ENCODE measurements around the gene NEU3. TPM values are rescaled to one million over a fixed set of nuclear protein-coding genes. Genes with fewer than 3 reads are reported as not detected.
"Not testable (repeated sequence)": the region's sequence is repeated elsewhere in the genome, so short reads cannot be mapped to it uniquely, and the experiment has no call there.

NEU3 gene
- total RNA-seq, 2 experiments from 2014 or later, result 14.2 to 20.0 TPM

DNA sequence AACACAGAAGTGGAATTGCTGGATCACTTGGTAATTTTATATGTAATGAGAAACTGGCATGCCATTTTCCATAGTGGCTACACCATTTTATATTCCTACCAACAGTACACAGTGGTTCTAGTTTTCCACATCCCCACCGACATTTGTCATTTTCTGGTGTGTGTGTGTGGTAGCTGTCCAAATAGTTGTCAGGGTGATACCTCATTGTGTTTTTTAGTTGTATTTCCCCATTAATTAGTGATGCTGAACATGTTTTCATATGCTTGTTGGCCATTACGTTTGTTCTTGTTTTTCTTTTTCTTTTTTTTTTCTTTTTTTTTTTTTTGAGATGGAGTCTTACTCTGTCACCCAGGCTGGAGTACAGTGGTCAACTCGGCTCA is 12.2 kb downstream of the NEU3 start:
- no peaks in the 10 kb centered on the region for H3K27me3 Mint-ChIP-seq
- ATAC-seq, result no peak
- DNase-seq, result no peak
- CTCF ChIA-PET, result interaction anchor here (1.9 to 2.8 kb wide), 2 partner anchors 22 to 71 kb away, joined by 6 to 14 read pairs; no protein-coding TSS in a partner anchor
- H3K4me3 Mint-ChIP-seq, result no peak overlapping the region
- peaks cover 8% of the 10 kb centered on the region for H3K4me1 Mint-ChIP-seq
- peaks cover 35% of the 10 kb centered on the region for H3K36me3 Mint-ChIP-seq
- H3K27ac Mint-ChIP-seq, result no peak overlapping the region
- H3K9me3 Mint-ChIP-seq (ENCODE audit: low read depth), result no peaks in the 10 kb centered on the region

DNA sequence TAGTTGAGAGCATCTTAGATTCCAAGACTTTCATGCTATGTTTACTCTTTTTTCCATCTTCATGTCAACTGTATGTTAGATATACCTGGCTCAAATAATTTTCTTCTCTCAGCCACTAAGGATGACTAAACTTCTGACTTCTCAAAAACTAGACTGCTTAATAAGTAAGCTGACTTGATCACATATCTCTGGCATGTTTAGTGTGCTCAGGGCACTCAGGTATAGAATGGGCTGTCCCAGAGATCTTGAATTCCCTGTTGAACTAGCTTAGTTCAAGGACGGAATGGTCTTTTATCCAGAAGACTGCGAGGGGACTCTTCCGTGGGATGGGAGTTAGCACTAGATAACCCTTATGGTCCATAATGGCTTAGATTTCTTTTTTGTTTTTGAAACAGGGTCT is 13.0 kb downstream of the NEU3 start:
- no peaks in the 10 kb centered on the region for H3K27me3 Mint-ChIP-seq
- H3K4me3 Mint-ChIP-seq, result no peak overlapping the region
- no peaks in the 10 kb centered on the region for H3K9me3 Mint-ChIP-seq (ENCODE audit: low read depth)
- H3K36me3 Mint-ChIP-seq, result peaks cover 34% of the 10 kb centered on the region
- no peak overlapping the region for H3K27ac Mint-ChIP-seq
- peaks cover 8% of the 10 kb centered on the region for H3K4me1 Mint-ChIP-seq
- DNase-seq (no peak), ATAC-seq (no peak)
- CTCF ChIA-PET, result interaction anchor here (1.3 to 2.8 kb wide), 5 partner anchors 12 to 239 kb away, joined by 3 to 14 read pairs (median 6); partner anchors contain the start of gene TPBGL

DNA sequence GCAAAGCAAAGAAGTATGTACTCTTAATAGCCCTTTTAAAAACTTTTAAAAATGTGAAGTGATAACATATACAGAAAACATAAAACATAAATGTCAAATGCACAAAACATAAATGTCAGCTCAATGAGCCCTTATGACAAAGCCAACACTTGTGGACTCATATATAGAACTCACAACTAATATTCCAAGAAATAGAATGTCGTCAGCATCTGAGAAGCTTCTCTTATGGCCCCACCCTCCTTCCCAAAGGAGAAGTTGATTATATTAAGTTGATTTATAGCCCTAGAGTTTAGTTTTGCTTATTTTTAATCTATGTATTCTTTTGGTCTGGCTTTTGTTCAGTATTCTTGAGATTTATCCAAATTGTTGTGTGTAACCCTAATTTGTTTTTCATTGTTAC is 13.8 kb downstream of the NEU3 start:
- no peak overlapping the region for H3K27ac Mint-ChIP-seq
- DNase-seq (no peak), ATAC-seq (no peak)
- H3K4me1 Mint-ChIP-seq, result peaks cover 8% of the 10 kb centered on the region
- no peaks in the 10 kb centered on the region for H3K9me3 Mint-ChIP-seq (ENCODE audit: low read depth)
- no peaks in the 10 kb centered on the region for H3K27me3 Mint-ChIP-seq
- CTCF ChIA-PET, result interaction anchor here (1.3 to 2.8 kb wide), 5 partner anchors 13 to 238 kb away, joined by 3 to 14 read pairs (median 6); partner anchors contain the start of gene TPBGL
- H3K4me3 Mint-ChIP-seq, result no peak overlapping the region
- H3K36me3 Mint-ChIP-seq, result peaks cover 36% of the 10 kb centered on the region

DNA sequence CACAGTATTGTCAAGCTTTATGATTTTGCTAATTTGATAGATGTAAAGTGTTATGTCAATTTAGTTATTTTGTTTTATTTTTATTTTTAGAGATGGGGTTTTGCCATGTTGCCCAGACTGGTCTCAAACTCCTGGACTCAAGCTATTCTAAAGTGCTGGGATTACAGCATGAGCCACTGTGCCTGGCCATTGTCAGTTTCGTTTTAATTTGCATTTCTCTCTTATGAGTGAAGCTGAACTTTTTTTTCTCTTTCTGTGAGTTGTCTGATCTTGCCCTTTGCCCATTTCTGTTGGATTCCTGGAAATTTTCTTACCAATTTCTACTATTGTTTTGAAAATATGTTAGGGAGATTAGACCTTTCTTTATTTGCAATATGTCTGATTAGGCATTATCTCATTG is 15.5 kb downstream of the NEU3 start:
- CTCF ChIA-PET, result interaction anchor here (1.1 to 1.4 kb wide), 3 partner anchors 11 to 75 kb away, joined by 3 to 4 read pairs (median 4); no protein-coding TSS in a partner anchor
- Mint-ChIP-seq H3K36me3 (peaks cover 38% of the 10 kb centered on the region), H3K4me1 (peaks cover 8% of the 10 kb centered on the region), H3K9me3 (ENCODE audit: low read depth) (no peaks in the 10 kb centered on the region), H3K27ac (no peak overlapping the region), H3K4me3 (no peak overlapping the region), H3K27me3 (no peaks in the 10 kb centered on the region)
- ATAC-seq (no peak), DNase-seq (no peak)

DNA sequence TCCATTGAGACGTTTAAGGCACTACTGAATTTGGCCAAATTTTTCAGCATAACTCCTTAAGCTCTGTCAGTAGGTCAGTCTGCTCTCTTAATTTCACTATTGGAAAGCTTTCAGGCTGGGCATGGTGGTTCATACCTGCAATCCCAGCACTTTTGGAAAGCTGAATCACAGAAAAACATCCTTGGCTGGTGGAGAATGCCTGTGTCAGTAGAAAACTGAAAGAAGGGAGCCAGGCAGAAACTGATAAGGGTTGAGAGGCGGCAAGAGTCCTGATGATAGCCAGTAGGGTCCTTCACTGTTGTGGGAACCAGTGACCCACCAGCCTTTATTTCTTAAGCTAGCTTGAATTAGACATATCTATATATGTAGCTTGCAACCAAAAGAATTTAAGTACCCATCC is 22.6 kb downstream of the NEU3 start:
- DNase-seq (no peak), ATAC-seq (no peak)
- no peaks in the 10 kb centered on the region for H3K9me3 Mint-ChIP-seq (ENCODE audit: low read depth)
- peaks cover 24% of the 10 kb centered on the region for H3K36me3 Mint-ChIP-seq
- H3K4me1 Mint-ChIP-seq, result no peaks in the 10 kb centered on the region
- CTCF ChIA-PET, result interaction anchor here (0.7 to 1.1 kb wide), 4 partner anchors 11 to 237 kb away, joined by 3 to 5 read pairs (median 3); no protein-coding TSS in a partner anchor
- H3K4me3 Mint-ChIP-seq, result no peak overlapping the region
- no peak overlapping the region for H3K27ac Mint-ChIP-seq
- H3K27me3 Mint-ChIP-seq, result no peaks in the 10 kb centered on the region

DNA sequence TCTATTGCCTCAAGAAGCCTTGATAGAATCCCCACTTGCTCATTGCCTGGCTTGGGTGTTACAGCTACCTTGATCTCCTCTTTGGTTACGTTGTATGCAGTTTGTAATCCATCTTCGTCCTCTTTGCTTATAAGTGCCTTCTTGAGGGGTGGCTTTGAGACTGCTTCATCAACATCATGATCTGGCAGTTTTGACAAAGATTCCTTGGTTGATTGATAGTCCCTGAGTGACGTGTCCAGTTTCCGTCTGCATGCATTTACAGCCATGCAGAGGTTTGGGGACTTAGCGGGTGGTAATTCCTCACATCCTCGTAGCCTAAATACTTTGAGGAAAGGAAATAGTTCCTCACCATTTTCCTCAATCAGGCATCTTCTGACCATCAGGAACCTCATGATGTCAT is 23.1 kb downstream of the NEU3 start:
- Mint-ChIP-seq H3K4me1 (no peaks in the 10 kb centered on the region), H3K9me3 (ENCODE audit: low read depth) (no peaks in the 10 kb centered on the region), H3K27ac (no peak overlapping the region), H3K27me3 (no peaks in the 10 kb centered on the region), H3K4me3 (no peak overlapping the region), H3K36me3 (peaks cover 25% of the 10 kb centered on the region)
- ATAC-seq (no peak), DNase-seq (no peak)
- CTCF ChIA-PET, result interaction anchor here (0.7 to 1.7 kb wide), 4 partner anchors 11 to 237 kb away, joined by 3 to 7 read pairs (median 3); no protein-coding TSS in a partner anchor

DNA sequence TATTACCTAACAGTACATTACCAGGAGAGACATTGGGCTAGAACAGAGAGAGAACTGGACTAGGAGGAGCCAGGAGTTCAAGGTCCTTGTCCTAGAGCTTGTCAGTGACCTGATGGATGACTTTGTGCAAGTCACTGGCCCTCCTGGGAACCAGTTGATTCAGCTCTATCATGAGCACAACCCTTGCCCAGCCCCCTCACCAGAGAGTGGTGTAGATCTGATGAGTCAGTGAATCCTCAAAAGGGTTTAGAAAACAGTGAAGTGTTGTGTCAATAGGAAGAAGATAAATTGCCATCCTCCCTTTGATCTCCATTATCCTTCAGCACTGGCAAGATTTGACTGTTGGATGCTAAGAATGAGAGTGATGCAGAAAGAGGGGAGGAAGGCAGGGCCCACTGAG is 24.3 kb downstream of the NEU3 start:
- DNase-seq, result no peak
- CTCF ChIA-PET, result interaction anchor here (1.0 to 1.7 kb wide), 2 partner anchors 10 to 83 kb away, joined by 3 to 7 read pairs; no protein-coding TSS in a partner anchor
- Mint-ChIP-seq H3K36me3 (peaks cover 20% of the 10 kb centered on the region), H3K27me3 (no peaks in the 10 kb centered on the region), H3K9me3 (ENCODE audit: low read depth) (no peaks in the 10 kb centered on the region), H3K4me1 (no peaks in the 10 kb centered on the region), H3K27ac (no peak overlapping the region), H3K4me3 (no peak overlapping the region)
- no peak for ATAC-seq

DNA sequence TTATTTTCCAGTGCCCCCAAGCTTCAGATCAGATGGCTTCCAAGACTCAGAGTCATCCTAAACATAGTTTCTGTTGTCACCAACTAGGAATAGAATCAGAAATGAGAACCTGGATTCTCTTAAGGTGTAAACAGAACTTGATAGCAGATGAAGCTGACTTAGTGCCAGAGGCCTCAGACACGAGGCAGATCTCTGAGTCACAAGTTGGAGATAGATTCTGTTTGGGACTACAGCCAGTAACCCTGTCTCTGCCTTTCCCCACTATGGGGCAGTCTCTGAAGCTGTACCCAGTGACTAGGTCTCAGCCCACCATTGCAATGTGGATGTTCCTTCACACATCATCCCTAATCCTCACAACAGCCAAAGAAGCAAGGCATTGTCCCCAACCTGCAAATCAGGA is 25.4 kb downstream of the NEU3 start:
- no peaks in the 10 kb centered on the region for H3K27me3 Mint-ChIP-seq
- no peak overlapping the region for H3K4me3 Mint-ChIP-seq
- CTCF ChIA-PET, result interaction anchor here (1.3 to 2.3 kb wide), 4 partner anchors 9 to 235 kb away, joined by 4 to 5 read pairs (median 4); no protein-coding TSS in a partner anchor
- H3K9me3 Mint-ChIP-seq (ENCODE audit: low read depth), result no peaks in the 10 kb centered on the region
- ATAC-seq (no peak), DNase-seq (no peak)
- H3K4me1 Mint-ChIP-seq, result no peaks in the 10 kb centered on the region
- H3K27ac Mint-ChIP-seq, result no peak overlapping the region
- peaks cover 24% of the 10 kb centered on the region for H3K36me3 Mint-ChIP-seq

DNA sequence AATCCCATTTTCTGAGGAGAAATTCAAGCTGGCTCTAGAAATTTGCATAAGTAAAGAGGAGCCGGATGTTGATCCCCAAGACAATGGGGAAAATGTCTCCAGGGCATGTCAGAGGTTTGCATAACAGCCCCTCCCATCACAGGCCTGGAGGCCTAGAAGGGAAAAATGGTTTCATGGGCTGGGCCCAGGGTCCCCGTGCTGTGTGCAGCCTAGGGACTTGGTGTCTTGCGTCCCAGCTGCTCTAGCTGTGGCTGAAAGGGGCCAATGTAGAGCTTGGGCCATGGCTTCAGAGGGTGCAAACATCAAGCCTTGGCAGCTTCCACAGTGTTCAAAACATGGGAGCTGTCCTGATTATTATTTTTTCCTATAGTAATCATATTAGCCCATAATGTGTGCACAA is 30.5 kb downstream of the NEU3 start:
- H3K4me3 Mint-ChIP-seq; H3K9me3 Mint-ChIP-seq (ENCODE audit: low read depth); ATAC-seq; H3K27ac Mint-ChIP-seq; H3K27me3 Mint-ChIP-seq; H3K4me1 Mint-ChIP-seq; DNase-seq: not testable (repeated sequence)
- CTCF ChIA-PET, result interaction anchor here (0.9 kb wide), 1 partner anchor 89 kb away, joined by 3 read pairs; no protein-coding TSS in a partner anchor
- peaks cover 12% of the 10 kb centered on the region for H3K36me3 Mint-ChIP-seq

DNA sequence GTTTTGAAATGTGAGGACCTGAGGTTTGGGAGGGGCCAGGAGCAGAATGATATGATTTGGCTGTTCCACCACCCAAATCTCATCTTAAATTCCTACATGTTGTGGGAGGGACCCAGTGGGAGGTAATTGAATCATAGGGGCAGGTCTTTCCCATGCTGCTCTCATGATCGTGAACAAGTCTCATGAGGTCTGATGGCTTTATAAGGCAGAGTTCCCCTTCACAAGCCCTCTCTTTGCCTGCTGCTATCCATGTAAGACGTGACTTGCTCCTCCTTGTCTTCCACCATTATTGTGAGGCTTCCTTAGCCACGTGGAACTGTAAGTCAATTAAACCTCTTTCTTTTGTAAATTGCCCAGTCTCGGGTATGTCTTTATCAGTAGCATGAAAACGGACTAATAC is 31.6 kb downstream of the NEU3 start:
- CTCF ChIA-PET; H3K4me3 Mint-ChIP-seq; H3K27me3 Mint-ChIP-seq; H3K27ac Mint-ChIP-seq; H3K9me3 Mint-ChIP-seq (ENCODE audit: low read depth); ATAC-seq; DNase-seq; H3K4me1 Mint-ChIP-seq: not testable (repeated sequence)
- peaks cover 10% of the 10 kb centered on the region for H3K36me3 Mint-ChIP-seq

DNA sequence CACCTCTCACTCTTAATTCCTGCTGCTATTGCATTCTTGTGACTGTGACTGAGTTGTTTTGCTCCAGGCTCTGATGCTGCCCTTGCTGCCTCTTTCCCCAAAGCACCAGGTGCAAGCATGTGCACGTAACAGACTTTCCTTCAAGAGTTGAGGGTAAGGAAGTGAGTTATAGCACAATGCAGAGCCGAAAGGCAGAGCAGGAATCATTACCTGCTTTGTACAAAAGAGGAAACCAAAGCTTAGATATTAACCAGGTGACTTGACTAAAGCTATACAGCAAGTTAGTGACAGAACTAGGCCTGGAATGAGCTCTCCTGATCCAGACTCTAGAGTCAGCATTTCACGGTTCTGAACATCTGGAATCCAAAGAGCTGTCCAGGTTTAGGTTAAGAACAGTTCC is 33.6 kb downstream of the NEU3 start:
- Mint-ChIP-seq H3K27ac (no peak overlapping the region), H3K27me3 (no peaks in the 10 kb centered on the region), H3K4me3 (no peak overlapping the region), H3K4me1 (no peaks in the 10 kb centered on the region), H3K9me3 (ENCODE audit: low read depth) (no peaks in the 10 kb centered on the region), H3K36me3 (peaks cover 10% of the 10 kb centered on the region)
- CTCF ChIA-PET, result interaction anchor here (0.7 to 3.9 kb wide), 47 partner anchors 8 to 339 kb away, joined by 3 to 59 read pairs (median 5); partner anchors contain the start of genes NEU3 and TPBGL
- ATAC-seq (no peak), DNase-seq (no peak)

DNA sequence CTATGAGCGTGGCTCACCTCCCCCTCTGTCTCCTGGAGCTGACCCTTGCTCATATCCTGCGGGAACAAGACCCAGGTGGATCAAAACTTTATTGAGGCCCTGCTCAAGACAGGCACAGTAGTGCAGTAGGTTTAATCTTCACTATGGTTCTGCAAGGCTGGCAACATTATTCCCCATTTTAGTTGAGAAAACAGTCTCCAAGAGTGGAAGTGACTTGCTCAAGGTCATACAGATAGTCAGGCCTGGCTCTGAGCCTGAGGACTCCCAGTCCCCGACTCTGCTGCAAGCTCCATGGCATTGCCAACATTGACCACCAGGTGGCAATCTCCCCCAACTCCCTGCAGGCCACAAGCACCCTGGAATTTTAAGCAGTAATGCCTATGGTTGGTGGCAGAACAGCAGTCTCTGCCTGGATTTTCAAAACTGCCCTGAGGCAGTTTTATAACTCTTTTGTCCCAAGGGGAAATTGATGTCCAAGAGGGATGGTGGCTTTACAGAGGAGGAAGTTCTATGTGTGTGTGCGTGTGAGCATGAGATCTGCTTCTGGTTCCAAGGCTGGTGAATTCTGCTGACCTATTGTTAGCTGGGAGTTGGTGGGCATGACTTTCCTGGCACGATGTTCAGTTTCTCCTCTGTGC is 34.1 kb downstream of the NEU3 start:
- peak; percentile 94 for ATAC-seq

DNA sequence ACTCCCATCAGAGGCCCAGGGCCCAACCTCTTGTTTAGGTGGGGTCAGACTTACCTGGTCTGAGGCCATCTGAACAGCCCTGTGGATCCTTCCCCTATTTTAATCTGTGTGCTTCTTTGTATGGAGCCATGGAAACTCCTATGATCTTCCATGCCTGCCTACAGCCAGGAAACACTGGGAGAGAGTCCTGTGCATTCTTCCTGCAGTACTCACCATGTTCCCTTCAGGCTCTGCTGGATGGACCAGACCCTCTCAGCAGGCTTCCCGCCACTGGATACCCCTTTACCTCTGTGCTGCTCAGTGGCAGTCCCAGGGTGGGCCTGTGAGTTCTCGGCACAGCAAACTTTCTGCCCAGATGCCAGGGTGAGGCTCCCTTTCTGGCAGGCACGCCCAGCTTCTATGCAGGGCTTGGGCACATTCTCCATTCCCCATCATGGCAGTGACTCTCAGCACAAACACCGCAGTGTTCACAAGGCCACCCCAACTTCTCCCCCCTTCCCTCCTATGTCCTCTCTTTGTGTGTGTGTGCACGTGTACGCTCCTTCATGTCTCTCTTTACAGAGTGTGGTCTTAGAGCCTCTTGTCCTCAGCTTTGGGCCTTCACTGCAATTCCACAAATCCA is 34.8 kb downstream of the NEU3 start:
- no peaks in the 10 kb centered on the region for H3K4me1 Mint-ChIP-seq
- H3K36me3 Mint-ChIP-seq, result peaks cover 5% of the 10 kb centered on the region
- no peaks in the 10 kb centered on the region for H3K27me3 Mint-ChIP-seq
- ATAC-seq (no peak), DNase-seq (no peak)
- CTCF ChIA-PET, result interaction anchor here (0.9 to 4.1 kb wide), 29 partner anchors 8 to 248 kb away, joined by 3 to 59 read pairs (median 8); partner anchors contain the start of genes NEU3 and TPBGL
- H3K9me3 Mint-ChIP-seq (ENCODE audit: low read depth), result no peaks in the 10 kb centered on the region
- no peak overlapping the region for H3K27ac Mint-ChIP-seq
- H3K4me3 Mint-ChIP-seq, result no peak overlapping the region

More for the DNA sequence above, 34.1 kb downstream of the NEU3 start:
- CTCF ChIA-PET, result interaction anchor here (0.7 to 3.9 kb wide), 47 partner anchors 8 to 340 kb away, joined by 3 to 59 read pairs (median 5); partner anchors contain the start of genes NEU3 and TPBGL
- Mint-ChIP-seq H3K4me3 (no peak overlapping the region), H3K27ac (no peak overlapping the region), H3K4me1 (no peaks in the 10 kb centered on the region), H3K27me3 (no peaks in the 10 kb centered on the region), H3K36me3 (peaks cover 10% of the 10 kb centered on the region), H3K9me3 (ENCODE audit: low read depth) (no peaks in the 10 kb centered on the region)
- DNase-seq, result peak; percentile 81

Data from activated CD8-positive, alpha-beta memory T cell treated with anti-CD3 and anti-CD28 coated beads, Interleukin-2, amount 10 ng/mL, durations not matched to agents 7 days and 5 days (primary cell).